Measurements from ENCODE around the gene MMP3.

Gene MMP3

DNA sequence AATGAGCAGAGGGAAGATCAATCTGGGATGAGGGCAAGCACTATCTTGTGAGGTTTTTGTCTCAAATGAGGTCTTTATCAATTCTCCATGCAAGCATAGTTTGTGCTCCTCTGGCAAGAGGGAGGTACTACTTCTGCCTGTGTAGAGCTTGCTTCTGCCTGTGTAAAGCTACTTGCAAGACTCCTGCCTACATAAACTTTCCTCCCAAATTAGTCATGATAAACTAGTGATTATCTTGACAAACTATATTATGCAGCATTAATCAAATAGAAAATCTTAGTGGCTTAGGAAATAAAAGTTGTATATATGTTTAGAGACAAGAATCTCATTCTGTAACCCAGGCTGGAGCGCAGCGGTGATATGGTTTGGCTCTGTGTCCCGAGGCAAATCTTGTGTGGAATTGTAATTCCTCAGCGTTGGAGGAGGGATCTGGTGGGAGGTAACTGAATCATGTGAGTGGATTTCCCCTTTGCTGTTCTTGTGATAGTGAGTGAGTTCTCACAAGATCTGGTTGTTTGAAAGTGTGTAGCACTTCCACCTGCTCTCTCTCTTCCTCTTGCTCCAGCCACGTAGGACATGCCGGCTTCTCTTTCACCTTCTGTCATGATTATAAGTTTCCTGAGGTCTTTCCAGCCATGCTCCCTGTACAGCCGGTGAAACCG lies 54.9 kb downstream of the MMP3 start:
- DNase-seq = no peak
